Stimulated activated CD8-positive, alpha-beta memory T cell treated with anti-CD3 and anti-CD28 coated beads, Interleukin-12 subunit alpha, Interleukin-12 subunit beta, amount 100 ng/mL, for 1 hour (primary cell): Measurements from ENCODE around the gene DYSF.

Experiments used
- DNase-seq: peaks from one replicate; pipeline ENCODE4 v3.0.0-alpha.2; 2020; ENCODE audit warnings: low read depth

The DYSF gene

DNA sequence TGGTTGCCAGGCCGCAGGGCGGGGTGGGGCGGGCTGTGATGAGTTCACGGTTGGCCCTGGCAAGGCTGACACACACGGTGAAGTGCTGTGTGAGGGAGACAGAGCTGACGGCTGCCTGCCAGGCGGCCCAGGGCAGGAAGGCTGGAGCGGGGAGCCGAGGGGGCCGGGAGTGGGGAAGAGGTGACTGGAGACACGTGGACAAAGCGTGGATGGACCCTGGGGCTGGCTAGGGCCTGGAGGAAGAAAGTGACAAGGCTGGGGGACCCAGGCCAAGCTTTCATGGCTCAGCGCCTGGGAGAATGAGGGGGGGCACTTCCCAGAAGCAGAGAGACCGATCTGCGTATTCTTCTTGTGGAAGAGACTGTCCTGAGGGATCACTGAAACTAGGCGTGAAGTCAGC, 123.2 kb downstream of the DYSF start:
- no peak for DNase-seq

DNA sequence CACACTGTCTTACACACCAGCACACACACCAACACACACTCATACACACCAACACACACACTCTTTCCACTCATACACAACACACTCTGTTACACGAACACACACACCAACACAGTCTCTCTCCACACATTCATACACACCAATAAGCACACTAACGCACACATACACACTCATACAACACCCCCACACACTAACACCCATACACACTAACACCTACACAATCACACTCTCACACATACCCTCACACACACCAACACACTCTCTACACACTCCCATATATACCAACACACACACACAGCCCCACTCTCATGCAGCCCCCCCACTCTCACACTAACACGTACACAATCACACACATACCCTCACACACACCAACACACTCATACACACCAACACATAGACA, 123.8 kb downstream of the DYSF start:
- no peak for DNase-seq

DNA sequence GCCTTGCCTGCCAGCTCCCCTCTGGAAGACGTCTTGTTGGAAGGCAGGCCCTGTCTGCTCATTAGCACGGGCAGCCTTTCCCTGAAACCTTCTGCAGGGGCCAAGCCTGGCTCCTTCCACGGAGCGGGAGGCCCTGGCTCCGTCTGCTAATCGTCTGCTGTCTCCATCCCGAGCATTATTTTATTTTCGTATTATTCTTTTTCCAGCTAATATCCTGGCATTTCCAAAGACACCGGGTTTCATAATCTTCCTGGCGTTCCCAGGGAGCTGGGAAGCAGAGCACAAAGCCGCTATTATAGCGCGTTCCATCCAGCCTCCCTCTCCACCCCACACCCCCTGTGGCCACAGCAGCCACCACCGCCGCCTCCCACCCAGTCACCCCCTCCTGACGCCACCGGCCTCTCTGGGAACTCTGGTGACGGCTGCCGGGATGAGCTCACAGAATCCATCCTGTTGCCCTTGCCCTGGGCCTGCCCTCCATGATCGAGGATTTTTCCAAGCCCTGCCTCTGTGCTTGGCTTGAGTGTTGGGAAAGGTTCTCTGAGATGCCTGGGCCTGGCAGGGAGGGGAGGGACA, 125.5 kb downstream of the DYSF start:
- no peak for DNase-seq

DNA sequence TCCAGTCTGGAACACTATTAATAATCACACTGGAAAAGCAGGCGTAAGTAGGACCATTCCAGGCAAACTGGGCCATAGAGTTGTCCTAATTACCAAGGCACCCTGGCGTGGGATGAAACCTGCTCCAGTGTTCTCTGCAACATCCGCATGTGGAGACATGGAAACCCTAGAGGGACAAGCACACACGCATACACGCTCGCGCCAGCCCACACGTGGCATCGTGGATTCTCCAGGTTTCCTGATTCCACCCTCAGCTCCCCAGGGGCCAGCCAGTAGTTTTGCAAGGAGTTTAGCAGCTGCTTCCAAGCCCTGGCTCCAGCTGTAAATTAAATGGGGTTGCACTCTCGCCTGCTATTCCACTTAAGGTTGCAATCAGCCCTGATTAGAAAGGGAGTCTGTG, 127.7 kb downstream of the DYSF start:
- DNase-seq: no peak

DNA sequence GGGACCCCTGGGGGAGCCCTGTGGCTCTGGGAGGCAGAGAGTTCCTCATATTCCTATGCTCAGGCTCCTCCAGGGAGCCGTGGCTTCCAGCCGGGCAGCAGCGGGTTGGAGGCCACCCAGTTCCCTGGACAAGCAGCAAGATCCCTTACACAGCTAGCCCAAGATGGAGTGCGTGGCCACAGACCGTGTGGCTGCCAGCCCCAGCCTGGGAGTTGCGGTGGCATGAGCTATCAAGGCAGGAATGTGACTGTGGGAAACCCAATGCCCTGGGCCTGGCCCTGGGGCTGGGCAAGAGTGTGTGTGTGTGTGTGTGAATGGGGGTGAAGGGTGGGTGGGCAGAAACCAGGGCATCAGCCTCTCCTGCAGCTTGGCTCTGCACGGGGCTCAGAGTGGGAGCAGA, 130.5 kb downstream of the DYSF start:
- no peak for DNase-seq

DNA sequence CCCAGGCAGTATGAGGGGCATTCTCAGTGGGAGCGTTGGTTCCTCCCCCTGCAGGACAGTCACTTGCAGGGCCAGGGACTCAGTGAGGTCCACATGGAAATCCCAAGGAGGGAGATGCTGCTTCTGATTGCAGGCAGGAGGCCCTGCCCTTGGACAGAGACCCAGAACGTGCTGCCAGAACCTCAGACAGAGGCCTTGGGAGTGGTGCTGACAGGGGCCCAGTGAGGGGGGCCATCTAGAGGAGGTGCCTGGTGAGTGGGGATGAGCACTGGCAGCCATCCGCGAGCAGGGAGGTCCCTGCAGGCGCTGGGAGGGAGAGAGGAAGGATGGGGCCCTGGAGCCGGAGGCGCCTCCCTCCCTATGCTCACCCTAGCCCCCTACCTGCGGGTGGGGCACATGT, 133.1 kb downstream of the DYSF start:
- DNase-seq: no peak

DNA sequence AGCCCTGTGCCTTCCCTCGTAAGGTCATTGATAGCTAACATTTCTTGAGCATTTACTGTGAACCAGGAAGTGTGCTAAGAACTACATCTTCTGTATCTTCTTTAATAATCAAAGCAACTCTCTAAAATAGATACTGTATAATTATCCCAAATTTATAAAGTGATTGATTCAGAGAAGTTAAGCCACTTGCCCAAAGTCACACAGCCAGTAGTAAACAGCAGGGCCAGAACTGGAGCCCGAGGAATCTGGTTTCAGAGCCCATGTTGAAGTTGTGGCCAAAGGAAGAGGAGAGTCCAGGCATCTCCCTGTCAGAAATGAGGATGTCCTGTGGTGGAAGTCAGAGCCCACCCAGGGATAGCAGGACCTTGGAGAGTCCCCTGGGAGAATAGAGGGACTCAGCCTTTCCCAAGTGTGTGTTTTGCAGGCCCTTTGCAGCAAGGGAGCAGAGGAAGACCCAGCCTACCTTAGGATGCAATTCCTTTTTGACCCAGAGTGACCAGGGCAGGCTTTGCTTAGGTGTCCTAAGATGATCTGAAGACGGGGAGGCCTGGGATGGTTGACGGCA, 134.2 kb downstream of the DYSF start:
- no peak for DNase-seq

DNA sequence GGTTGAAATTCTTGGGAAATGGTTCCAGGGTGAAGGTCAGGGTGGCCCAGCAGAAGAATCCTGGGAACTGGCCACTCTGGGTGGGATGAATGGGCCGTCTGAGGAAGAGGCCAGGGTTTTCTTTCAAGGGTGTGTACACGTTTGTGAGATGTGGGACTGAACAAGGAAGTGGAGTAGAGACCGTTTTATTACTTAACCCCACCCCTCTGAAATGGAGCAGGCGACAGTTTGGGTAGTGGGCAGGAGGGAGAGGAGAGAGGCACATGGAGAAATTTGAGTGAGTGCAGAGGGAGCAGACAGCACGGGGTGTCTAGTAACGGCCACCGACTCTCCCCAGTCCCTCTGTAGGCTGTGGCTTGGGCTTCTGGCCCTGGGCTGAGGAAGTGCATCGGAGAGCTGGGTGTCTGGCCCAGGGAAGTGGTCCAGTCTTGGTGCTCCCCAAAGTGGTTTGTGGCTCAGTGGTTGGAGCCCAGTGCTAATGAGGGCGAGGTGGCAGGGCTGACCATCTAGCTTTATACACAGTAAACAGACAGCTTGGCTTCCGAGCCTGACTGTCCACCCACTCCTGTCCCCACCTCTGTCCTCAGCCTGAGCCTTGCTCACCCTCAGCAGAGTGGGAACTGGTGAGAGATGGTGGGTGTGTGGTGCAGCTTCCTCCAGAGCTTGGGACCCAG, 135.3 kb downstream of the DYSF start:
- DNase-seq: no peak

DNA sequence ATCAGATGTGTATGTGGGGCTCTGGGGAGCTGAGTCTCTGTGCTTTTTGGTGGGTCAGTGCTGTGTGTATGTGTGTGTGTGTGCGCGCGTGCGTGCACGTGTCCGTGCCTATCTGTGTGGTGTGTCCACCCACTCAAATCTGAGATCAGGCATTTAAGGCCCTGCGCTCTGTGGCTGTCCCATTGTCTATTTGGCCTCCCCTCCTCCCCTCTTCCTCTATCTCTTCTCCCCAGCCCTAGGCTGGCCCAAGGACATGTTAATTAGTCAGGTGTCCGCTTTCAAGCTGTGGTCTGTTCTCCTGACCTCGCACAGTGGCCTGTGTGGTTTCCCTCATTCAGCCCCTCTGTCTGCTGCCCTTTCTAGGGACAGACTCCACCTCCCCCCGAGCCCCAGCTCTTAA, 136.4 kb downstream of the DYSF start:
- no peak for DNase-seq

DNA sequence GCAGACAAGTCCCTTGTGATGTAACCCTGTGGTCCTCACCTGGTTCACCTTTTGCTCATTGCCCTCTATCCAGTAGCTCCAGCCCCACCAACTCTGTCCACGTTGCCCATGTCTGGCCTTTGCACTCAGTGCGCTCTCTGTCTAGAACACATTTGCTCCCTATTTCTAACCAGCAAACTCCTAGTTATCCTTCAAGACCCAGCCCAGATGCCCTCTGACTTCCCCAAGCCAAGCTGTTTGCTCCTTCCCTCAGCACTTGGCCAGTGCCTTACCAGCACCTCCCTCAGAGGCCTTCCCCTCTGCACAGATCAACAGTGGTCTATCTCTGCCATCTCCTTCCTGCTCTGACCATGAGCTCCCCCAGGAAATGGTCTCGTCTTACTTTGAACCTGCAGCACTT, 137.7 kb downstream of the DYSF start:
- DNase-seq: no peak

DNA sequence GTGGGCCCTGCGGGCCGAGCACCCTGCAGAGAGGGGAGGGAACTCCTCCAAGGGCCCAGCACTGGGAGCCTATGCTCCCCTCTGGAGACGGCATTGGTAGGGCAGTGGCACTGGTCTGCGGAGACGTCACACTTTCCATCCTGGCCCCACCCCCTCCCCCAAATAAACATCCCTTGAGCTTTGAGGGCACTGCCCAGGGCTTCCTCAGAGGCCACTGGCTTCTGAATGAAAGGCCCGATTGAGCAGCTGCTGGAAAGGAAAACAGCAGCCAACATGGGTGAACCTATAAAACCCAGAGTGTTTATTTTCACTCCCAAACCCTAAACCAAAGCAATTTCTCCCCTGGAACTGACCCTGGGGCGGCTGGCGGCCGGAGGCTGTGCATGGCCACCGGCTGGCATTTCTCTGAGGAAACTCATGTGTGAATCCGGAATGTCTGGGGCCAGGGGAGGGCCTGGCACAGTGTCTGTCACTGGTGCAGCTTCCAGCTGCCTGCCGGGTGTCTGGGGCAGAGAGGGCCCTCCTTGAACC, 138.9 kb downstream of the DYSF start:
- DNase-seq: no peak

DNA sequence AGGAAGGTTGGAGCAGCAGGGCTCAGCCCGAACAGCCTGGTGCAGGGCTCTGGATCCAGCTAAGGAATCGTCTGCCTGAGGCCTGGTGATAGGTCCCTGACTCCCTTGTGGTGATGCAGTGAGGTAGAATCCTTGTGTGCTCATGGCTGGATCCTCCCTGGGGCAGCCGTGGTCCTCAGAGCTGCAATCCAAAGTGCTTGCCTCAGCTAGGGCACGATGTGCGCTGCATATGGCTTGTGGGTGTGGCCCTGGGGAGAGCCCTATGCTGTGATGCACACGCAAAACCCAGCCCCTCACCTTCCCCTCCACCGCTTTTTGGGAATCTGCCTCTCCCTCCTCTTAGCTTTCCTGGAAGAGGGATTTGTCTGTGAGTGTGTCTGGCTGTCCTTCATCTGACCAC, 142.2 kb downstream of the DYSF start:
- no peak for DNase-seq

DNA sequence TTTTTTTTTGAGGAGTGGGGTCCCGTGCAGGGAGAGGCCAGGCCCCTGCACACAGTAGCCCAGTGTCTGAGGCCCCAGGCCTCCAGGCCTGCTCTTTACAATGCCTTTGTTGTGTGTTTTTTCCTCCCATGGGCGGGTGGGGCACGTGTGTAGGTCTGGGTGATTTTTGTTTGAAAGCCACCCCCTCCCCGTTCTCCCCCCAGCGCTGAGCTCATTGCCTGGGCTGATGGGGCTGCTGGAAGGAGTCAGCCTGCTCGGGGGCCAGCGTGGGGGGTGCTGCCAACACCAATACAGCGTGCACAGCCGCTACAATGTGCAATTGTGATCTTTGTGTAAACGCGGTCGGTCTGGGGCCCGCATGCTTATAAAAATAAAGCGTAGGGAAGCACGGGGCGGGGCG, 142.7 kb downstream of the DYSF start:
- no peak for DNase-seq

DNA sequence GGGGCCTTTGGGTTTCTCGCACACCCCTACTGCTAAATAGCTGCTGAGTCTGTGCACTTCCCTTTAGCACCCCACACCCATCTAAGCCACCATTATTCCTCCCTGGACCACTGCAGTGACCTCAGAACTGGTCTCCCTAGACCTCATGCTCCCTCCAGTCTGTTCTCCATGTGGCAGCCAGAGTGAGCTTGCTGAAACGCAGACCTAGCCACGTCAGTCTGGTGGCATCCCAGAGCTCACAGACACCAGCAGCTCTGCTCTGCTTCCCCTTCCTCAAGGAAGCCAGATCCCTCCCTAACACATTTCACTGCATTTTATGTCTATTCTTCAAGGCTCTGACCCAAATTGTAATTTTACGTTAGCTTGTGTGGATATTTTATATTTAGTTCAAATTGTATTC, 144.4 kb downstream of the DYSF start:
- no peak for DNase-seq

DNA sequence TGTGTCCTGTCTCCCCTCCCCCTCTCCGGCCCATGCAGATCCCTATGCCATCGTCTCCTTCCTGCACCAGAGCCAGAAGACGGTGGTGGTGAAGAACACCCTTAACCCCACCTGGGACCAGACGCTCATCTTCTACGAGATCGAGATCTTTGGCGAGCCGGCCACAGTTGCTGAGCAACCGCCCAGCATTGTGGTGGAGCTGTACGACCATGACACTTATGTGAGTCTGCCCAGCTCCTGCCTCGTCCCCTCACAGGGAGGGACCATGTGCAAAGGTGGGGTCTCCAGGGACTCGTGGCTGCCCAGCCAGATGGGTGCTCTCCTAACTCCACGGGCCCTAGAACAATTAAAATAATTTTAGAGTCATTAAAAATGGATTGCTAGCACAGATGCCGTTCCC, 145.2 kb downstream of the DYSF start:
- no peak for DNase-seq

DNA sequence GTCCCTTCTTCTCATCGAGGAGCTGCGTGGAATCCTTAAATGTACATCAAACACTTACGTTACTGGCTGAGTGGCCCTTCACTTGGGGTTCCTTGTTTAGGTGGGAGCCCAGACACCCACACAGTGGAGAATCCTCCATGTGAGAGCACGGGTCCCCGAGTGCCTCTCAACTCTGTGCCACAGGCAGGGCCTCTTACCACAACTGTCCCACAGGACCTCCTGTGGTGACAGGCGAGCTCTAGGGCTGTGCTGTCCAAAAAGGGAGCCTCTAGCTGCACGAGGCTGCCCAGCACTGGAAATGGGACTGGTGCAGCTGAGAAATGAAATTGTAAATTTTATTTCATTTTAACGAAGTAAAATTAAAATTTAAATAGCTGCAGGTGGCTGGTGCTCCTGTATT, 145.7 kb downstream of the DYSF start:
- DNase-seq: no peak

DNA sequence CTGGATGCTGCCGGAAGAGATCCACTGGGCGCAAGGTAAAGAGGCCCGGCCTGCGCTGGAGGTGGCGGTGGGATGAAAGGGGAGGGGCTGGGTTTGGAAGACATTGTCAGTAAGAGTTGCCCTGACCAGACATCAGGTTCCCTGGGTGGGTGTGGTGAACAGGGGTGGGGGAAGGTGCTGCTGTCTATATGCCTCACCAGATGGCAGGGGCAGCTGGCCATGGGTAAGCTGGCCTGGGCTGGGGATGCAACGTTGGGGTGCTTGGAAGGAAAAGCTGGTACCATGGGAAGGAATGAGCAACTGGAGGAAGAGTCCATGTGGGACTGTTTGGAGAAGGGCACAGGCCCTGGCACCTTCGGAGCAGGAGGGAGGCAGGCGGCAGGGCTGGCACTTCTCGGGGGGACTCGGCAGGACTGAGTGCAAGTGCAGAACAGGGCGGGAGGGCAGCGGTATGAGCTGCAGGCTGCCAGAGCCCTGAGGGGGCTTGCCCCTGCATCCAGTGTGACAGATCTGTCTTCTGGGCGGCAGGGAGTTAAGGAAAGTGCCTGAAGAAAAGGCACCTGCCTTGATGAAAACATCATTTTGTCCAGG, 146.4 kb downstream of the DYSF start:
- DNase-seq: no peak

DNA sequence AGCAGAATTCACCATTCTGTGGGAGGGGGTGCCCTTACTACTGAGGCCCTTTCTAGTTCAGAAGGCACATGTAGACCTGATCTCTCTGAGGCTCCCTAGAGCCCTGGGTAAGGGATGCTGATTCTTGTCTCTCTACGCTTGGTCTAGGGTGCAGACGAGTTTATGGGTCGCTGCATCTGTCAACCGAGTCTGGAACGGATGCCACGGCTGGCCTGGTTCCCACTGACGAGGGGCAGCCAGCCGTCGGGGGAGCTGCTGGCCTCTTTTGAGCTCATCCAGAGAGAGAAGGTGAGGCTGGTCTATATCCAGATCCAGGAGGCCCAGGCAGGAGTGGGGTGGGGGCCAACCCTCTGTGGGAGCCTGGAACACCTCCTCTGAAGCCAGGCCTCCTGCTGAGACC, 147.2 kb downstream of the DYSF start:
- no peak for DNase-seq

DNA sequence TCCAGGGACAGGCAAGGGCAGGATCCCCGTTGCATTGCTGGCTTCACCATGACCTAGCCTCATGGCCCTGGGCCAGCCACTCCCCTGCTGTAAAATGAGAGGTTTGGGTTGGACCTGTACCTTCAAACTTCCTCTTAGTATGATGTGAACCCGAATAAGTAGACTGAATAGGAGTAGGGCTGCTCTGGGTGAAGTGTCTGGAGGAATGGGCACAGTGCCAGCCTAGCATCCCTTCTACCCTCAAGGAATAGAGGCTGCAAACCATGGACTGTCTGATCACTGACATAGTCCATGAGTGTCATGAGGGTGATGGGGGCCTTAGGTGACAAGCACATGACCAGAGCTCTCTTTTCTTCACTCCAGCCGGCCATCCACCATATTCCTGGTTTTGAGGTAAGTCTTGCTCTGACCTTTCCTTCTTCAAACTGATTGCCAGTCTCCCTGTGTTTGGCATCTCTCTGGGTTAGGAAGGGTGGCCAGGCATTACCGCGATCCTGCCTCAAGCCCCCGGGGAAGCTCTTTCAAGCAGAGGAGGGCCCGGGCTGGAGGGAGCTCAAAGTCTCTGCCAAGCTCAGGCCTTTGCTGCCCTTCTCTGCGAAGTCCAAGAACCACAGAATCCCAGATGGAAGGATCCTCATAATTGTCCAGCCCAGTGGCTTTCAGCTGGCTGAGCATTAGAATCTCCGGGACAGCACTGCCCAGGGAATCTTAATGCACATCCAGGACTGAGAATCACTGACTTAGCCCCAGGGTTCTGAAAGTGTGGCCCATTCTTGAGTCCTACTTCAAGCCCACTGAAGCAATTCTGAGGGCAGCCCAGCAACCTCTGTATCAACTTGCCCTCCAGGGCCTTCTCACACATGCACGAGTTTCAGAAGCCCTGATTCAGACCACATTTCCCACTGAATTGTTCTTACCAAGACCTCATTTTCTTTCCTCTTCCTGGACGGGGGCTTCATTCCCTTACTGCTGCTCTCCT, 148.1 kb downstream of the DYSF start:
- no peak for DNase-seq

DNA sequence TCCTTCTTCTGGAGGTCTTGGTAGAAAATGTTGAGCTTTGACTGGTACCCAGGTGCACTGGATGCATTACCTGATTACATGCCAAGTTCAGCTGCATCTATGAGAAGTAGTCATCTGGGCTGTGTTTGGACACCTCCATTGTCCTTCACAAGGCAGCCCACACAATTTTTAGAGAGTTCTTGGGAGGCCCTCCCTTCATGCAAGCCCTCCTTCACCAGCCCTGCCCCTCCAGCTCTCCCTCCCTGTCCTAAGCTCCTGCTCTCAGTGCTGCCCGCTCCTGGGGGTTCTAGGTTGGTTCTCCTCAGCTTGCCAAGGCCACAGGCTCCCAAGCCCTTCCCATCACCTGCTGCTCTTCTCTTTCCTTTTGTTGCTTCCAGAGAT, 148.7 kb downstream of the DYSF start:
- DNase-seq: no peak

DNA sequence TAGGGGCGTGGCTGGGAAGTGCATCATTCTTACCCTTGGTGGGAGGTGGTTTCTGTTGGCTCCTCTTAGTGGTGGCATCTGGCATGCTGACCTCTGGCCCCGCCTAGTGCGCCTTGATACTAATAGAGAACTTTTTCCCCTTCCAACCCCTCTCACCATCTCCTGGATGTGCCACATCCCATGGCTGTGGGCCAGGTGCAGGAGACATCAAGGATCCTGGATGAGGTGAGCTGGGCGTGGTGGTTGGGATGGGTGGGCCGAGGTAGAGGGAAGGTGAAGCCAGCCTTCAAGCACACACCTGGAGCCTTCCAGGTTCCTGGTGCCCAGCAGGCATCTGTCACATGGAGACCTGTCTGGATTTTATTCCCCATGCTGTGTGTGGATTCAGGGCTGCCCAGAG, 149.2 kb downstream of the DYSF start:
- no peak for DNase-seq

DNA sequence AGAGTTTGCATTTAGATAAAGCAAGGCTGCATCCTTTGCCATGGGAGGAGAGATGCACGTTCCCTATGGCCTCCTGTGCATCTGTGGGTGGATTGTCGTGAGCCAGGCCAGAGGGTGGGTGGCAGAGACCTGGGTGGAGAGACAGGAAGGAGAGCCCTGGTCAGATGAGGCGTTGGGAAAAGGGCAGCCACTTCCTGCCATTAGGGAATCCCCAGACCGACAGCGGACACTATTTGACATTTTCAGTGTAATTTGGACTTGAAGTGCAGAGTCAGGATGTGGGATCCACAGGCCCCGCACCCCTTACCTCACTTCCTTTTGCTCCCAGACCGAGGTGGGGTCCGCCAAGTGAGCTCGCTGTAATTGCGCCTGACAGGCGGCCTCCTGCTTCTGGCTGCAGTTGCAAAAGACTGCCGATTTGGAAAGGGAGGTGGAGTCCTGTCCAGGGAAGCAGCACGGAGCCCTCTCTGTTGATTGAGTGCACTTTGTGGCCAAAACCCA, 150.0 kb downstream of the DYSF start:
- no peak for DNase-seq
